A673 (cell line): ENCODE measurements around the gene BEND2. TPM values are rescaled to one million over a fixed set of nuclear protein-coding genes. Genes with fewer than 3 reads are reported as not detected.

Experiments
- BruUV-seq: library from RNA; stranded (reverse); fragments of 400-500 nt; replicated peaks from 2 replicates; lab custom pipeline; 2021; lab: Mats Ljungman, UMichigan
- CTCF ChIA-PET: fragments of 300-600 bp; sonication (Branson Sonifier 250); formaldehyde crosslinking; loops from one replicate; lab custom pipeline; 2022; ENCODE audit warnings: antibody characterized with exemption; lab: Charles Lee
- POLR2A ChIA-PET: fragments of 300-600 bp; sonication (Branson Sonifier 250); formaldehyde crosslinking; loops from one replicate; lab custom pipeline; 2022; ENCODE audit warnings: antibody characterized with exemption; ENCODE audit not compliant: low non-redundant PET; lab: Charles Lee
- DNase-seq: peaks from one replicate; pipeline ENCODE4 v3.0.0-alpha.2; 2015; ENCODE audit warnings: low spot score
- H3K27ac ChIP-seq: fragments of 200-600 bp; sonication (generic); 2 replicates; pipeline ENCODE4 v1.5.1; 2016; ENCODE audit warnings: mixed run types, low read depth, mild to moderate bottlenecking, mixed read lengths, antibody characterized with exemption, low read length; ENCODE audit not compliant: poor library complexity, severe bottlenecking
- H3K27me3 ChIP-seq: fragments of 200-600 bp; sonication (generic); replicated peaks from 2 replicates; pipeline ENCODE4 v1.6.1; 2017; ENCODE audit warnings: mixed run types, low read depth, mild to moderate bottlenecking, mixed read lengths, antibody characterized with exemption, low read length; ENCODE audit not compliant: insufficient read depth, poor library complexity
- H3K36me3 ChIP-seq: fragments of 200-600 bp; sonication (generic); 2 replicates; pipeline ENCODE4 v1.6.1; 2016; ENCODE audit warnings: mixed run types, mild to moderate bottlenecking, mixed read lengths, antibody characterized with exemption, low read length; ENCODE audit not compliant: insufficient read depth, poor library complexity, severe bottlenecking
- H3K4me1 ChIP-seq: fragments of 200-600 bp; sonication (generic); 2 replicates; pipeline ENCODE4 v1.6.1; 2017; ENCODE audit warnings: mixed run types, mild to moderate bottlenecking, mixed read lengths, antibody characterized with exemption, low read length; ENCODE audit not compliant: insufficient read depth, poor library complexity, severe bottlenecking
- H3K4me3 ChIP-seq: fragments of 200-600 bp; sonication (generic); 2 replicates; pipeline ENCODE4 v1.5.1; 2016; ENCODE audit warnings: low read depth, mixed run types, mild to moderate bottlenecking, mixed read lengths, low read length; ENCODE audit not compliant: poor library complexity, severe bottlenecking
- H3K9me3 ChIP-seq: fragments of 200-600 bp; sonication (generic); 2 replicates; pipeline ENCODE4 v1.6.1; 2016; ENCODE audit warnings: mixed run types, low read depth, mild to moderate bottlenecking, mixed read lengths, antibody characterized with exemption, low read length; ENCODE audit not compliant: poor library complexity, severe bottlenecking
- EZH2 ChIP-seq: fragments of 200-600 bp; sonication (generic); IDR thresholded peaks from 2 replicates; pipeline ENCODE4 v1.6.1; 2017; ENCODE audit warnings: borderline replicate concordance, low read depth, mild to moderate bottlenecking, mixed read lengths, antibody characterized with exemption, low read length; ENCODE audit not compliant: poor library complexity, severe bottlenecking
- intact Hi-C: fragments of 100-400 bp; cut with micrococcal nuclease; formaldehyde crosslinking; loops from one replicate; pipeline ENCODE4 v1.10.0; 2022; ENCODE audit not compliant: unreplicated experiment
- total RNA-seq: library from RNA; stranded (reverse); gene quantifications from 2 replicates; pipeline ENCODE4 v1.2.3, GENCODE V29; 2021
- TF ChIP-seq, protein P1 (sequence below): fragments of 300-800, 200-600 bp; sonication (generic); conservative IDR thresholded peaks from 2 replicates; pipeline ENCODE4 v1.5.1; 2017; ENCODE audit warnings: low read depth, mild to moderate bottlenecking, antibody characterized with exemption, low read length, moderate library complexity, mixed read lengths

BEND2 gene
- total RNA-seq, 1 experiment from 2014 or later, result not detected

DNA sequence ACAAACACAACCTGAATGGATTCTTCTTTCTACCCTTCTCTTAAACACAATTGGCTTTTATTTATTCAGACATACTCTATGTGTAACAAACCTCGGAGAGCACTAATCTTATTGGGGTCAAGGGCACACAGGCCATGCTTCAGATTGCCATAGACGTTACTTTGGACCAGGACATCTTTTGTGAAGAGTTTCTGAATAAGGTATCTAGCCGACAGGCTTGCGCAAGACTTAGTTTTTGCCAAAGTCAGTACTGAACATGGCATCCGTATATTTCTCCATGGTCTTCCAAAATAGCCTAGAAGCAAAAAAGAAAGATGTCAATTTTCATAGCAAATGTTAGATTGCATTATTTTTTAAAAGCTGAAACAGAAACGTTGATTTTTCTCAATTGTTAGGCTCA lies 49.8 kb downstream of the BEND2 start:
- no peaks in the 10 kb centered on the region for H3K9me3 ChIP-seq
- TF ChIP-seq, protein P1, sequence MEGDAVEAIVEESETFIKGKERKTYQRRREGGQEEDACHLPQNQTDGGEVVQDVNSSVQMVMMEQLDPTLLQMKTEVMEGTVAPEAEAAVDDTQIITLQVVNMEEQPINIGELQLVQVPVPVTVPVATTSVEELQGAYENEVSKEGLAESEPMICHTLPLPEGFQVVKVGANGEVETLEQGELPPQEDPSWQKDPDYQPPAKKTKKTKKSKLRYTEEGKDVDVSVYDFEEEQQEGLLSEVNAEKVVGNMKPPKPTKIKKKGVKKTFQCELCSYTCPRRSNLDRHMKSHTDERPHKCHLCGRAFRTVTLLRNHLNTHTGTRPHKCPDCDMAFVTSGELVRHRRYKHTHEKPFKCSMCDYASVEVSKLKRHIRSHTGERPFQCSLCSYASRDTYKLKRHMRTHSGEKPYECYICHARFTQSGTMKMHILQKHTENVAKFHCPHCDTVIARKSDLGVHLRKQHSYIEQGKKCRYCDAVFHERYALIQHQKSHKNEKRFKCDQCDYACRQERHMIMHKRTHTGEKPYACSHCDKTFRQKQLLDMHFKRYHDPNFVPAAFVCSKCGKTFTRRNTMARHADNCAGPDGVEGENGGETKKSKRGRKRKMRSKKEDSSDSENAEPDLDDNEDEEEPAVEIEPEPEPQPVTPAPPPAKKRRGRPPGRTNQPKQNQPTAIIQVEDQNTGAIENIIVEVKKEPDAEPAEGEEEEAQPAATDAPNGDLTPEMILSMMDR, result no peak
- no peak for TF ChIP-seq EZH2
- no peak overlapping the region for H3K4me3 ChIP-seq
- POLR2A ChIA-PET, result no interaction called here
- DNase-seq, result no peak
- no peaks in the 10 kb centered on the region for H3K4me1 ChIP-seq
- no peak overlapping the region for H3K27ac ChIP-seq
- no TSS peak for BruUV-seq
- no peaks in the 10 kb centered on the region for H3K36me3 ChIP-seq
- intact Hi-C loops, result no loop called here
- CTCF ChIA-PET, result no interaction called here
- no peaks in the 10 kb centered on the region for H3K27me3 ChIP-seq

DNA sequence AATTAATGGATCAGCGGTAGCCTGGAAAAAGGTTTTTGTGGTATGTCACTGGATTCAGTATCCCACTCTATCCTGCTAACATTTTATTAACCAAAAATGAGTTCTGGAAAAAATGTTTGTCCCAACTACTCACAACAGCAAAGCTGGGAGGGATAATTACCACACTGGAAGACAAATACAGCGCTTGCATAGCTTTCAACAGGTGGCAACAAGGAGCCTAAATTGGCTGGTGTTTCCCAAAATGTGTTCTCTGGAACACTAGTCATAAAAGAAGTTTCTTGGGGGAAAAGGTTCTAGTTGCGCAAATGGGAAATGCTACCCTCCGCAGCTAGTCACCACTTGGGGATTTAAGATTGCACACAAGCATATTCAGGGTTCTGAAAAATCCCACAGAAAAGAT lies 54.6 kb downstream of the BEND2 start:
- CTCF ChIA-PET, result no interaction called here
- intact Hi-C loops, result no loop called here
- BruUV-seq, result no TSS peak
- Histone ChIP-seq H3K4me3 (no peak overlapping the region), H3K4me1 (no peaks in the 10 kb centered on the region), H3K36me3 (no peaks in the 10 kb centered on the region), H3K9me3 (no peaks in the 10 kb centered on the region), H3K27ac (no peak overlapping the region), H3K27me3 (peaks cover 4% of the 10 kb centered on the region)
- no peak for TF ChIP-seq EZH2
- TF ChIP-seq, protein P1, result no peak
- no peak for DNase-seq
- POLR2A ChIA-PET, result no interaction called here

DNA sequence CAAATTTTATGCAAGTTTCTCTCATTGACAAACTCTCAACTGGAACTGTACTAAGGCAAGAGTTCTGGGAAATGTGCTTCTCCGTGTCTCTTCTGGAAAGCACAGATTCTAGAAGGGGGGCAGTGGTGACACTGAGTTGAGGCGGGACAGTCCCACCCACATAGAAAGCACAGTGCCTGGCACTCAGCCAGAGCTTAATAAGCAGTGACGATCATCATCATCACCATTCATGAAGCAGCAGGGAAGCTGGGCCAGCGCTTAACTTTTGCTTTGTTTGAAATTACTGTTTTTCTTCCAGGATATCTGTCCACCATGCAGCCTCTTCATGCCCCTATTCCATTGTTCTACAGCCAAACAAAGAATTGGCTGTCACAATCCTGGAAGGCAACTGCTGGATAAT lies 60.3 kb downstream of the BEND2 start:
- ChIA-PET POLR2A (no interaction called here), CTCF (no interaction called here)
- Histone ChIP-seq H3K27ac (no peak overlapping the region), H3K9me3 (no peaks in the 10 kb centered on the region), H3K27me3 (peaks cover 7% of the 10 kb centered on the region), H3K36me3 (no peaks in the 10 kb centered on the region), H3K4me1 (no peaks in the 10 kb centered on the region), H3K4me3 (no peak overlapping the region)
- intact Hi-C loops, result no loop called here
- DNase-seq, result peak; percentile 19
- BruUV-seq, result no TSS peak
- TF ChIP-seq, protein P1, result no peak
- TF ChIP-seq EZH2, result no peak
